HepG2 (cell line): ENCODE data around the gene GRIK4. TPM values are rescaled to one million over a fixed set of nuclear protein-coding genes. Genes with fewer than 3 reads are reported as not detected.

Source experiments
- ATAC-seq: fragments of 200-7000 bp; cut with Tn5 transposase; 3 replicates; pipeline ENCODE4 v1.9.1; 2020; ENCODE audit warnings: mild to moderate bottlenecking, moderate library complexity
- BruUV-seq: library from RNA; stranded (reverse); fragments of 400-500 nt; replicated peaks from 2 replicates; lab custom pipeline; 2021; lab: Mats Ljungman, UMichigan
- CTCF ChIA-PET: fragments of 300-600 bp; formaldehyde crosslinking; extraction: SDS; loops from one replicate; lab custom pipeline; 2021; ENCODE audit warnings: low total read pairs, inconsistent platforms, low intra/inter-chr PET ratio; lab: Yijun Ruan, JAX
- POLR2A ChIA-PET: fragments of 350-600 bp; sonication (Branson Sonifier 250); formaldehyde crosslinking; loops from one replicate; lab custom pipeline; 2020; ENCODE audit warnings: antibody characterized with exemption, inconsistent platforms; lab: Yijun Ruan, JAX
- DNase-seq: peaks from one replicate; pipeline ENCODE4 v3.0.0-alpha.2; 2015; ENCODE audit warnings: low spot score
- FAIRE-seq: peaks from 3 replicates; lab custom pipeline; 2011; peaks lifted over from hg19 to GRCh38; lab: Jason Lieb, UNC
- H2AFZ ChIP-seq: one replicate; pipeline ENCODE4 v1.6.1; 2011; ENCODE audit warnings: low read length, inconsistent platforms
- H3K27ac ChIP-seq: fragments of 300-600 bp; 3 replicates; pipeline ENCODE4 v1.8.0; 2011; ENCODE audit warnings: mixed run types, mild to moderate bottlenecking, mixed read lengths, low read length, inconsistent platforms; ENCODE audit not compliant: insufficient read depth; ENCODE audit errors: extremely low read length
- H3K27me3 ChIP-seq, 2 experiments: fragments of 200-600 bp in 1 of 2; 2 replicates in 1 of 2; 3 replicates in 1 of 2; pipeline versions ENCODE4 v1.6.0 to v1.8.0; 2011; ENCODE audit warnings: low read length in 2 of 2, mild to moderate bottlenecking in 2 of 2, moderate library complexity in 2 of 2, inconsistent platforms in 1 of 2; ENCODE audit not compliant: insufficient read depth in 2 of 2, control insufficient read depth in 1 of 2
- H3K36me3 ChIP-seq, 2 experiments: fragments of 200-600 bp in 1 of 2; replicated peaks in 1 of 2; 2 replicates in 1 of 2; 3 replicates in 1 of 2; pipeline versions ENCODE4 v1.5.1 to v1.8.0; 2011; ENCODE audit warnings: low read length in 2 of 2, inconsistent platforms in 1 of 2; ENCODE audit not compliant: insufficient read depth in 2 of 2, control insufficient read depth in 1 of 2
- H3K4me1 ChIP-seq: 2 replicates; pipeline ENCODE4 v1.5.1; 2012; ENCODE audit warnings: low read length, inconsistent platforms; ENCODE audit not compliant: insufficient read depth
- H3K4me2 ChIP-seq: 2 replicates; pipeline ENCODE4 v1.6.0; 2011; ENCODE audit warnings: low read depth, low read length, inconsistent platforms
- H3K4me3 ChIP-seq, 3 experiments: fragments of 200-600 bp in 1 of 3; sonication (generic), shearing (Covaris generic) in 1 of 3; replicated peaks in 1 of 3; 2 replicates each; pipeline ENCODE4 v1.5.1; 2011 to 2016; ENCODE audit warnings: low read length in 3 of 3, inconsistent platforms in 2 of 3, low read depth in 2 of 3, mild to moderate bottlenecking in 2 of 3, control low read depth in 1 of 3, mixed read lengths in 1 of 3; ENCODE audit not compliant: insufficient read depth in 1 of 3
- H3K79me2 ChIP-seq: one replicate; pipeline ENCODE4 v1.6.1; 2011; ENCODE audit warnings: low read length, inconsistent platforms; ENCODE audit not compliant: insufficient read depth
- H3K9ac ChIP-seq: 2 replicates; pipeline ENCODE4 v1.6.0; 2011; ENCODE audit warnings: mild to moderate bottlenecking, low read depth, low read length, inconsistent platforms; ENCODE audit not compliant: insufficient read depth
- H3K9me3 ChIP-seq: 2 replicates; pipeline ENCODE4 v1.5.1; 2012; ENCODE audit warnings: mild to moderate bottlenecking, low read length
- H4K20me1 ChIP-seq: 2 replicates; pipeline ENCODE4 v1.6.0; 2011; ENCODE audit warnings: inconsistent platforms, mild to moderate bottlenecking, low read length, moderate library complexity; ENCODE audit not compliant: insufficient read depth
- EED ChIP-seq: sonication (generic); formaldehyde crosslinking; IDR thresholded peaks from 2 replicates; pipeline ENCODE4 v1.5.0; 2020; ENCODE audit warnings: mild to moderate bottlenecking, missing genetic modification reagents
- GTF3A ChIP-seq: sonication (generic); formaldehyde crosslinking; conservative IDR thresholded peaks from 2 replicates; pipeline ENCODE4 v1.4.0; 2020; ENCODE audit warnings: mild to moderate bottlenecking, missing genetic modification reagents
- ISX ChIP-seq: sonication (generic); formaldehyde crosslinking; conservative IDR thresholded peaks from 2 replicates; pipeline ENCODE4 v1.5.0; 2020; ENCODE audit warnings: missing genetic modification reagents
- JDP2 ChIP-seq: sonication (generic); formaldehyde crosslinking; IDR thresholded peaks from 2 replicates; pipeline ENCODE4 v1.8.1; 2022; ENCODE audit warnings: missing genetic modification reagents, borderline replicate concordance
- NFKBIZ ChIP-seq: IDR thresholded peaks from 2 replicates; pipeline ENCODE4 v1.6.1; 2018; ENCODE audit warnings: missing genetic modification reagents, missing compliant biosample characterization
- ZNF790 ChIP-seq: sonication (generic); formaldehyde crosslinking; IDR thresholded peaks from 2 replicates; pipeline ENCODE4 v1.8.0; 2022; ENCODE audit warnings: missing genetic modification reagents, mild to moderate bottlenecking, borderline replicate concordance
- WGBS: methylation state at CpG from one replicate; pipeline ENCODE4 v1.1.6; 2017; ENCODE audit warnings: low lambda C conversion rate; 5-methylcytosine and 5-hydroxymethylcytosine counted together
- in situ Hi-C: cut with HindIII; loops from 2 replicates; pipeline ENCODE4 v1.10.0; 2017; ENCODE audit warnings: low pct_unique_long_range_greater_than_20kb; ENCODE audit not compliant: extremely low pct_ligation_motif_present
- intact Hi-C: fragments of 100-400 bp; cut with micrococcal nuclease; formaldehyde crosslinking; loops from one replicate; pipeline ENCODE4 v1.10.0; 2022; ENCODE audit not compliant: unreplicated experiment
- polyA plus RNA-seq, 8 experiments: library from polyadenylated mRNA; depleted of rRNA in 3 of 8; stranded (reverse) in 7 of 8; unstranded in 1 of 8; fragments of >200 nt; fragmentation: Illumina TruSeq in 4 of 8; extraction: Trizol in 4 of 8; gene quantifications; 2 replicates each; pipeline versions ENCODE4 v1.2.1 to v1.2.3, GENCODE V29; 2011 to 2016; ENCODE audit warnings: low read depth in 4 of 8, missing spikeins in 1 of 8, mixed read lengths in 1 of 8; ENCODE audit not compliant: insufficient read depth in 1 of 8
- total RNA-seq, 5 experiments: library from RNA; depleted of rRNA; stranded (reverse); fragments of >200 nt; fragmentation: Illumina TruSeq; extraction: Trizol; gene quantifications; 2 replicates each; pipeline ENCODE4 v1.2.3, GENCODE V29; 2016; ENCODE audit warnings: low read depth in 1 of 5
- TF ChIP-seq, protein P1 (sequence below): sonication (generic); formaldehyde crosslinking; IDR thresholded peaks from 2 replicates; pipeline ENCODE4 v1.4.0; 2020; ENCODE audit warnings: missing genetic modification reagents, borderline replicate concordance
- TF ChIP-seq, protein P2 (sequence below): sonication (generic); formaldehyde crosslinking; conservative IDR thresholded peaks from 2 replicates; pipeline ENCODE4 v1.8.0; 2022; ENCODE audit warnings: mild to moderate bottlenecking, moderate library complexity, missing genetic modification reagents

Gene GRIK4
- total and polyA plus RNA-seq, 2 of the 13 experiments (the other 11 are each of a cell fraction or from before 2014, with no cell fraction given) = 0.04 to 0.07 TPM

DNA sequence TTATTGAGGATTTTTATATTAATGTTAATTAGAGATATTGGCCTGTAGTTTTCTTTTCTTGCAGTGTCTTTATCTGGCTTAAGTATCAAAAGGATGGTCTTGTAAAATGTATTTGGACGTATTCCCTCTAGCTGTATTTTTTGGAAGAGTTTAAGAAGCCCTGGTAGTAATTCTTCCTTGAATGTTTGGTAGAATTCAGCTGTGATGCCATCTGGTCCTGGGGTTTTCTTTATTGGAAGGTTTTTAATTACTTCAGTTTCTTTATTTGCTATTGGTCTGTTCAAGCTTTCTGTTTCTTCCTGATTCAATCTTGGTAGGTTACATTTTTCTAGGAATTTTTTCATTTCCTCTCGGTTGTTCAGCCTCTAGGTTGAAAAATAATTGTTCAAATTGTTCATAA lies 257.4 kb downstream of the GRIK4 start:
- 0 out of 2 replicates have a peak, but pooled peaks cover 7% of the 10 kb centered on the region for H3K9me3 ChIP-seq
- no peaks in the 10 kb centered on the region for H3K27me3 ChIP-seq
- intact Hi-C loops = no loop called here
- DNase-seq (no peak), FAIRE-seq (no peak)
- in situ Hi-C loops = no loop called here
- 22% methylated on average over 2 of the region's 2 CpGs for WGBS
- no peak overlapping the region for H2AFZ ChIP-seq
- no peaks in the 10 kb centered on the region for H3K36me3 ChIP-seq
- POLR2A ChIA-PET = no interaction called here
- BruUV-seq = no TSS peak
- H3K79me2 ChIP-seq = no peaks in the 10 kb centered on the region
- TF ChIP-seq, protein P1, sequence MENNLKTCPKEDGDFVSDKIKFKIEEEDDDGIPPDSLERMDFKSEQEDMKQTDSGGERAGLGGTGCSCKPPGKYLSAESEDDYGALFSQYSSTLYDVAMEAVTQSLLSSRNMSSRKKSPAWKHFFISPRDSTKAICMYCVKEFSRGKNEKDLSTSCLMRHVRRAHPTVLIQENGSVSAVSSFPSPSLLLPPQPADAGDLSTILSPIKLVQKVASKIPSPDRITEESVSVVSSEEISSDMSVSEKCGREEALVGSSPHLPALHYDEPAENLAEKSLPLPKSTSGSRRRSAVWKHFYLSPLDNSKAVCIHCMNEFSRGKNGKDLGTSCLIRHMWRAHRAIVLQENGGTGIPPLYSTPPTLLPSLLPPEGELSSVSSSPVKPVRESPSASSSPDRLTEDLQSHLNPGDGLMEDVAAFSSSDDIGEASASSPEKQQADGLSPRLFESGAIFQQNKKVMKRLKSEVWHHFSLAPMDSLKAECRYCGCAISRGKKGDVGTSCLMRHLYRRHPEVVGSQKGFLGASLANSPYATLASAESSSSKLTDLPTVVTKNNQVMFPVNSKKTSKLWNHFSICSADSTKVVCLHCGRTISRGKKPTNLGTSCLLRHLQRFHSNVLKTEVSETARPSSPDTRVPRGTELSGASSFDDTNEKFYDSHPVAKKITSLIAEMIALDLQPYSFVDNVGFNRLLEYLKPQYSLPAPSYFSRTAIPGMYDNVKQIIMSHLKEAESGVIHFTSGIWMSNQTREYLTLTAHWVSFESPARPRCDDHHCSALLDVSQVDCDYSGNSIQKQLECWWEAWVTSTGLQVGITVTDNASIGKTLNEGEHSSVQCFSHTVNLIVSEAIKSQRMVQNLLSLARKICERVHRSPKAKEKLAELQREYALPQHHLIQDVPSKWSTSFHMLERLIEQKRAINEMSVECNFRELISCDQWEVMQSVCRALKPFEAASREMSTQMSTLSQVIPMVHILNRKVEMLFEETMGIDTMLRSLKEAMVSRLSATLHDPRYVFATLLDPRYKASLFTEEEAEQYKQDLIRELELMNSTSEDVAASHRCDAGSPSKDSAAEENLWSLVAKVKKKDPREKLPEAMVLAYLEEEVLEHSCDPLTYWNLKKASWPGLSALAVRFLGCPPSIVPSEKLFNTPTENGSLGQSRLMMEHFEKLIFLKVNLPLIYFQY (CRISPR knock-in tag) = no peak
- TF ChIP-seq GTF3A (CRISPR knock-in tag) (no peak), NFKBIZ (CRISPR knock-in tag) (no peak), ZNF790 (CRISPR knock-in tag) (no peak), ISX (no peak), EED (no peak), JDP2 (CRISPR knock-in tag) (no peak)
- TF ChIP-seq, protein P2, sequence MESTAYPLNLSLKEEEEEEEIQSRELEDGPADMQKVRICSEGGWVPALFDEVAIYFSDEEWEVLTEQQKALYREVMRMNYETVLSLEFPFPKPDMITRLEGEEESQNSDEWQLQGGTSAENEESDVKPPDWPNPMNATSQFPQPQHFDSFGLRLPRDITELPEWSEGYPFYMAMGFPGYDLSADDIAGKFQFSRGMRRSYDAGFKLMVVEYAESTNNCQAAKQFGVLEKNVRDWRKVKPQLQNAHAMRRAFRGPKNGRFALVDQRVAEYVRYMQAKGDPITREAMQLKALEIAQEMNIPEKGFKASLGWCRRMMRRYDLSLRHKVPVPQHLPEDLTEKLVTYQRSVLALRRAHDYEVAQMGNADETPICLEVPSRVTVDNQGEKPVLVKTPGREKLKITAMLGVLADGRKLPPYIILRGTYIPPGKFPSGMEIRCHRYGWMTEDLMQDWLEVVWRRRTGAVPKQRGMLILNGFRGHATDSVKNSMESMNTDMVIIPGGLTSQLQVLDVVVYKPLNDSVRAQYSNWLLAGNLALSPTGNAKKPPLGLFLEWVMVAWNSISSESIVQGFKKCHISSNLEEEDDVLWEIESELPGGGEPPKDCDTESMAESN = no peak
- TF ChIP-seq, all 625 proteins: peak for 0
- CTCF ChIA-PET = no interaction called here
- H3K9ac ChIP-seq = no peak overlapping the region
- no peaks in the 10 kb centered on the region for H3K4me1 ChIP-seq
- H4K20me1 ChIP-seq = no peaks in the 10 kb centered on the region
- no peak for ATAC-seq
- H3K27ac ChIP-seq = no peak overlapping the region
- no peak overlapping the region for H3K4me3 ChIP-seq
- no peak overlapping the region for H3K4me2 ChIP-seq
